ENCODE measurements around the gene ZDHHC11B.
"Not testable (repeated sequence)": the region's sequence is repeated elsewhere in the genome, so short reads cannot be mapped to it uniquely, and the experiment has no call there.

GRCh38 chr5:745272-746142, 39.0 kb downstream of the ZDHHC11B start:
- not testable (repeated sequence) for TF ChIP-seq CTCF (IDR thresholded peaks at IDR 0.05; ENCODE audit: low read depth, low read length); EZH2phosphoT487 (IDR thresholded peaks at IDR 0.05; ENCODE audit: low read depth)

Measured in OCI-LY3 (cell line).